SK-N-SH treated with all-trans-retinoic acid at 6 μM for 48 hours (cell line): Measurements from ENCODE around the gene PET100.
"Not testable (repeated sequence)": the region's sequence is repeated elsewhere in the genome, so short reads cannot be mapped to it uniquely, and the experiment has no call there.

Experiments used
- ARNTL ChIP-seq: fragments of 450-650 bp; formaldehyde crosslinking; IDR thresholded peaks from 2 replicates; pipeline ENCODE4 v1.5.0; 2020; ENCODE audit warnings: low read depth, mild to moderate bottlenecking, moderate library complexity, borderline replicate concordance
- CSRNP3 ChIP-seq: fragments of 250-450 bp; sonication (Bioruptor Pico); IDR thresholded peaks from 2 replicates; pipeline ENCODE4 v1.5.1; 2021; ENCODE audit warnings: mild to moderate bottlenecking, moderate library complexity
- PATZ1 ChIP-seq: fragments of 250-450 bp; sonication (Bioruptor Pico); IDR thresholded peaks from 2 replicates; pipeline ENCODE4 v1.8.0; 2020; ENCODE audit warnings: mild to moderate bottlenecking, moderate library complexity, borderline replicate concordance
- TCF4 ChIP-seq: fragments of 250-450 bp; sonication (Bioruptor Pico); IDR thresholded peaks from 2 replicates; pipeline ENCODE4 v1.8.0; 2021; ENCODE audit warnings: mild to moderate bottlenecking, moderate library complexity, borderline replicate concordance
- ZNF70 ChIP-seq: fragments of 450-650 bp; formaldehyde crosslinking; IDR thresholded peaks from 2 replicates; pipeline ENCODE4 v1.5.0; 2020; ENCODE audit warnings: mild to moderate bottlenecking, moderate library complexity

DNA sequence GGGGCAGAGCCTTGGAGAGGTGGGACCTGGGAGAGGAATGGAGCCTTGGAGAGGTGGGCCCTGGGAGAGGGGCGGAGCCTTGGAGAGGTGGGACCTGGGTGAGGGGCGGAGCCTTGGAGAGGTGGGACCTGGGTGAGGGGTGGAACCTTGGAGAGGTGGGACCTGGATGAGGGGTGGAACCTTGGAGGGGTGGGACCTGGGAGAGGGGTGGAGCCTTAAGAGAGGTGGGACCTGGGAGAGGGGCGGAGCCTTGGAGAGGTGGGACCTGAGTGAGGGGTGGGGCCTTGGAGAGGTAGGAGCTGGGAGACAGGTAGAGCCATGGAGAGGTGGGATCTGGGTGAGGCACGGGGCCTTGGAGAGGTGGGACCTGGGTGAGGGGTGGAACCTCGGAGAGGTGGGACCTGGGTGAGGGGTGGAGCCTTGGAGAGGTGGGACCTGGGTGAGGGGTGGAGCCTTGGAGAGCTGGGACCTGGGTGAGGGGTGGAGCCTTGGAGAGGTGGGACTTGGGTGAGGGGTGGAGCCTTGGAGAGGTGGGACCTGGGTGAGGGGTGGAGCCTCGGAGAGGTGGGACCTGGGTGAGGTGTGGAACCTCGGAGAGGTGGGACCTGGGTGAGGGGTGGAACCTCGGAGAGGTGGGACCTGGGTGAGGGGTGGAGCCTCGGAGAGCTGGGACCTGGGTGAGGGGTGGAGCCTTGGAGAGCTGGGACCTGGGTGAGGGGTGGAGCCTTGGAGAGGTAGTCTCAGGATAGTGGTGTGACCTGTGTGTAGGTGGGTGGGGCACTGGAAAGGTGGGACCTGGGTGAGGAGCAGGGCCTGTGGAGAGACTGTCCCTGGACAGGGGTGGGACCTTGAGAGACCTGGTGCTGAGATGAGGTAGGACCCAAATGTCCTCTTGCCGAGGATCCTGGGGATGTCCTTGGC, 14.3 kb downstream of the PET100 start:
- TF ChIP-seq CSRNP3 (CRISPR knock-in tag); TCF4 (CRISPR knock-in tag); PATZ1 (CRISPR knock-in tag); ZNF70 (CRISPR knock-in tag); ARNTL: not testable (repeated sequence)
